Activated naive CD8-positive, alpha-beta T cell treated with anti-CD3 and anti-CD28 coated beads for 36 hours (primary cell): ENCODE results near the gene LORICRIN. TPM values are rescaled to one million over a fixed set of nuclear protein-coding genes. Genes with fewer than 3 reads are reported as not detected.

Experiments used
- DNase-seq: peaks from one replicate; pipeline ENCODE4 v3.0.0; 2021
- H3K27ac Mint-ChIP-seq: one replicate; pipeline ENCODE4 v1.8.0; 2022; ENCODE audit warnings: mild to moderate bottlenecking, moderate library complexity, mixed read lengths
- H3K27me3 Mint-ChIP-seq: one replicate; pipeline ENCODE4 v1.8.0; 2022; ENCODE audit warnings: mild to moderate bottlenecking, mixed read lengths
- H3K36me3 Mint-ChIP-seq: one replicate; pipeline ENCODE4 v1.8.0; 2021; ENCODE audit warnings: mild to moderate bottlenecking, mixed read lengths
- H3K4me1 Mint-ChIP-seq: one replicate; pipeline ENCODE4 v1.8.0; 2021; ENCODE audit warnings: mixed read lengths
- H3K4me3 Mint-ChIP-seq: one replicate; pipeline ENCODE4 v1.8.0; 2022; ENCODE audit warnings: mild to moderate bottlenecking, moderate library complexity, mixed read lengths
- H3K9me3 Mint-ChIP-seq: one replicate; pipeline ENCODE4 v1.8.0; 2022; ENCODE audit warnings: mixed read lengths
- total RNA-seq, 2 experiments: library from RNA; stranded (reverse); gene quantifications; one replicate each; pipeline ENCODE4 v1.2.3, GENCODE V29; 2021

The LORICRIN gene
- total RNA-seq, 2 experiments from 2014 or later, result not detected

GRCh38 chr1:153308540-153308939 lies 49.1 kb downstream of the LORICRIN start:
- Mint-ChIP-seq H3K9me3 (no peaks in the 10 kb centered on the region), H3K4me3 (no peak overlapping the region), H3K27ac (no peak overlapping the region), H3K4me1 (no peaks in the 10 kb centered on the region), H3K36me3 (no peaks in the 10 kb centered on the region), H3K27me3 (no peaks in the 10 kb centered on the region)
- no peak for DNase-seq

- no peak overlapping the region for H3K27ac Mint-ChIP-seq
- no peaks in the 10 kb centered on the region for H3K36me3 Mint-ChIP-seq
- H3K9me3 Mint-ChIP-seq, result no peaks in the 10 kb centered on the region
- no peaks in the 10 kb centered on the region for H3K4me1 Mint-ChIP-seq
- no peaks in the 10 kb centered on the region for H3K27me3 Mint-ChIP-seq
- no peak for DNase-seq
- H3K4me3 Mint-ChIP-seq, result no peak overlapping the region
Observed at GRCh38 chr1:153309441-153309840, 50.0 kb downstream of the LORICRIN start.

GRCh38 chr1:153310526-153310925 lies 51.0 kb downstream of the LORICRIN start:
- H3K4me1 Mint-ChIP-seq, result no peaks in the 10 kb centered on the region
- H3K9me3 Mint-ChIP-seq, result peaks cover 2% of the 10 kb centered on the region
- no peak for DNase-seq
- no peak overlapping the region for H3K27ac Mint-ChIP-seq
- no peaks in the 10 kb centered on the region for H3K36me3 Mint-ChIP-seq
- H3K27me3 Mint-ChIP-seq, result no peaks in the 10 kb centered on the region
- H3K4me3 Mint-ChIP-seq, result no peak overlapping the region

Other genes starting within 250 kb of the LORICRIN start
- gene SPRR1B, start 228.5 kb upstream of the LORICRIN start, total RNA-seq, result not detected
- not detected for gene SPRR2D, start 218.6 kb upstream of the LORICRIN start, total RNA-seq
- not detected for gene SPRR2A, start 202.2 kb upstream of the LORICRIN start, total RNA-seq
- gene SPRR2B, start 188.1 kb upstream of the LORICRIN start, total RNA-seq, result not detected
- not detected for gene SPRR2E, start 165.2 kb upstream of the LORICRIN start, total RNA-seq
- gene SPRR2F, start 146.2 kb upstream of the LORICRIN start, total RNA-seq, result not detected
- not detected for gene SPRR2G, start 108.8 kb upstream of the LORICRIN start, total RNA-seq
- not detected for gene LELP1, start 56.3 kb upstream of the LORICRIN start, total RNA-seq
- gene PRR9, start 42.1 kb upstream of the LORICRIN start, total RNA-seq, result not detected
- not detected for gene PGLYRP3, start 53.3 kb downstream of the LORICRIN start, total RNA-seq
- not detected for gene PGLYRP4, start 89.2 kb downstream of the LORICRIN start, total RNA-seq
- not detected for gene S100A9, start 98.2 kb downstream of the LORICRIN start, total RNA-seq
- gene S100A12, start 115.9 kb downstream of the LORICRIN start, total RNA-seq, result not detected
- gene S100A8, start 131.4 kb downstream of the LORICRIN start, total RNA-seq, result not detected
- gene S100A7A, start 156.8 kb downstream of the LORICRIN start, total RNA-seq, result not detected
- gene S100A7, start 201.0 kb downstream of the LORICRIN start, total RNA-seq, result not detected